Left kidney (tissue), 2 donors: Measurements from ENCODE around the gene WIPF1. TPM values are rescaled to one million over a fixed set of nuclear protein-coding genes. Genes with fewer than 3 reads are reported as not detected.
A peak's percentile ranks its signal among the peaks of the same experiment; 100 is the strongest.

Experiments
- DNase-seq: peaks from one replicate; pipeline ENCODE4 v3.0.0-alpha.2; 2013
- polyA plus RNA-seq: library from polyadenylated mRNA; unstranded; fragments of 120-200 nt; gene quantifications from one replicate; pipeline ENCODE4 v1.2.1, GENCODE V29; 2013; ENCODE audit not compliant: insufficient read length

WIPF1 gene
- polyA plus RNA-seq, 1 donor, result 26.8 TPM

GRCh38 chr2:174597009-174597344 lies 627 bp downstream of the WIPF1 start:
- DNase-seq, result no peak

DNA sequence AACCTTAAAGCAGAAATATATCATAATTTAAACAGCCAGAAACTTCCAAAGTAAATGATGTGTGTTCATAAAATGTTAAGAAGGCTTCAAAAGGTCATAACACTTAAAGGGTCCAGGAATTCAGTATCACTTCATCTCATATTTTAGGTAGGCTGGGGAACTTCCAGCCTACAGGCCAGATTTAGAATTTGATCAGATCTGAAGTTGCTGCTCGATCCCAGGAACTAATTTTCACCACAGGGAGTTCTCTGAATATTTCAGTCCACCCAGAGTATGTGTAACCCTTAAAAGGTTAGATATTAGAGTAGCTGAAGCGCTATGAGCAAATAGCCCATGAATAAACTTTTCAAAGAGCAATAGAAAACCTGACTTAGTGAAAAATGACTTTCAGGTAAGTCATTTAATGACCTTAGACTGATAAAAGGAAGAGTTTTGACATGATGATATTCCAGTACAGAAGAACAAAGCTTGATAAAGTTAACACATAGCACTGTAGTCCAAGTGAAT lies 1.7 kb downstream of the WIPF1 start:
- DNase-seq, result no peak

GRCh38 chr2:174595116-174595809 lies 2.3 kb downstream of the WIPF1 start:
- no peak for DNase-seq

DNA sequence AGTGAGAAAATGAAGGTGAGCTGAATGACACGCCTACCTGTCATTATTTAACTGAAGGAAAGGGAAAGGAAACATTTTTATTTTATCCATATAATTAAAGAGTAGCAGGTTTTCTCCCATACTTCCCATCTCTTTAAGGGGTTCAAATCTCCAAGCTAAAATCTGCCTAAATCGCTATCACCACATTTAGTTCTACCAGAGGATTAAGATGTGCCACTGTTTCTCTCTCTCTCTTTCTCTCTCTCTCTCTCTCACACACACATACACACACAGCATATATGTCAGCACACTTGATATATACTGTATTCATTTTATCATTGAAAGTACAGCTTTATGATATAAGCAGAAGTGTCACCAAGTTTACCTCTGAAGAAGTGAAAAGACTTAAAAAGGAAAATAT lies 3.1 kb downstream of the WIPF1 start:
- no peak for DNase-seq

GRCh38 chr2:174593574-174594203 lies 3.9 kb downstream of the WIPF1 start:
- DNase-seq, result peak; percentile 67

GRCh38 chr2:174593041-174593440 lies 4.6 kb downstream of the WIPF1 start:
- no peak for DNase-seq

DNA sequence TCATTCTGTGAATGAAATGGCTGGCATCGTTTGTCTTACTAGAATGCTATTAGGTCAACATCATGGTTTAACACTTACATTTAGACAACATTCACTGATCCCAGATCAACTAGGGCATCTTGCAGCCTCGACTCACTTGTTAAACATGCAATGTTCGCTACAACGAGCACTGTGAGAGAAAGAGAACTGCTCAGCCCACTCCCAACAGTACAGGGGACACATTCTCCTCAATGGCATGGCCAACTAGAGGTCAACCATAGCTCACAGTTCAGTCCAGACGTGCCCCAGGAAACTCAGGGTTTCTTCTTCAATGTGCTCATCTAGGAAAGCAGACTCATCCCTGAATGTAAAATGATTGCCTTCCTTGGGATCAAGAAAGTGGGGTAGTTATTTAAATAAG lies 5.9 kb downstream of the WIPF1 start:
- no peak for DNase-seq

DNA sequence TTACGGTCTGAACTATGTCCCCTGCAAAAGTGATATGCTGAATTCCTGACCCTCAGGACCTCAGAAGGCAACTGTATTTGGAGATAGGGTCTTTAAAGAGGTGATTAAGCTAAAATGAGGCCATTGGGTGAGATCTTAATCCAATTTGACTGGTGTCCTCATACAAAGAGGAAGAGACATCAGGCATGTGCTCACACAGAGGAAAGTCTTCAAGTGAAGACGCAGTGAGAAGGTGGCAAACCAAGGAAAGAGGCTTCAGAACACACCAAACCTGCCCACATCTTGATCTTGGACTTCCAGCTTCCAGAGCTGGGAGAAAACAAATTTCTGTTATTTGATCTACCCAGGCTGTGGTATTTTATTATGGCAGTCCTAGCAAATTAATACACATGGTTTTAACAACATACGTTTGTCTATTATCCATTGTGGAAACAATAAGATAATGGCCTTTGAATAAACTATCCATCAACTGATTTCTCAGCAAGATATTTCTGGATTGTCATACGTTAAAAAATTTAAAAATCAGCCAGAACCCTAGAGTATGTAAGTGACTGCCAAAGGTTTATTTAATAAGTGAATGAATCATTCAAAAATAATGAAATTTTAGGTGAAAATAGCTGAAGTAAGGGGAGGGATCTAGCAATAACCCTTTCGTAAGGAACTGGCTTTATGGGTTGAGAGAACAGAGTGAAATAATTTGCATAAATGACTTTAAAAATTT lies 6.5 kb downstream of the WIPF1 start:
- DNase-seq, result no peak

- DNase-seq, result no peak
These were observed 7.3 kb downstream of the WIPF1 start for GRCh38 chr2:174590346-174590745.

GRCh38 chr2:174589334-174589733 lies 8.3 kb downstream of the WIPF1 start:
- DNase-seq, result no peak

GRCh38 chr2:174588463-174588862 lies 9.1 kb downstream of the WIPF1 start:
- DNase-seq, result no peak

DNA sequence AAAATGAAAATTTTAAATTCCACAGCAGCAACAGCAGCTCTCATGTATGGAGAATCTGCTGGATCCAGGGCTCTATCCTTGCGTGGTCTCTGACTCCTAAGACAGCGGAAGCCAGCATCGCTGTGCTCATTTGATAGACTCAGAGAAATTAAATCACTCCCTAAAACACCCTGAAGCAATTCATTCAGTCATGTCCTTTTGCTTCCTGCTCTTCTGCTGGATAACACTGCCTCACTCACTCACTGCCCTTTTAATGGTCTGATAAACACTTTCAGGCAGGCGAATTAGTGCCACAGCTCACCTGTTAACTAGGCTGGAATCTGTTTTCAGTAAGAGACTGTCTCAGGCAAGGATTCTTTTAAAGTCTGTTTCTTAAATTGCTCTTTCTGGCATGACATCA lies 10.0 kb downstream of the WIPF1 start:
- no peak for DNase-seq

DNA sequence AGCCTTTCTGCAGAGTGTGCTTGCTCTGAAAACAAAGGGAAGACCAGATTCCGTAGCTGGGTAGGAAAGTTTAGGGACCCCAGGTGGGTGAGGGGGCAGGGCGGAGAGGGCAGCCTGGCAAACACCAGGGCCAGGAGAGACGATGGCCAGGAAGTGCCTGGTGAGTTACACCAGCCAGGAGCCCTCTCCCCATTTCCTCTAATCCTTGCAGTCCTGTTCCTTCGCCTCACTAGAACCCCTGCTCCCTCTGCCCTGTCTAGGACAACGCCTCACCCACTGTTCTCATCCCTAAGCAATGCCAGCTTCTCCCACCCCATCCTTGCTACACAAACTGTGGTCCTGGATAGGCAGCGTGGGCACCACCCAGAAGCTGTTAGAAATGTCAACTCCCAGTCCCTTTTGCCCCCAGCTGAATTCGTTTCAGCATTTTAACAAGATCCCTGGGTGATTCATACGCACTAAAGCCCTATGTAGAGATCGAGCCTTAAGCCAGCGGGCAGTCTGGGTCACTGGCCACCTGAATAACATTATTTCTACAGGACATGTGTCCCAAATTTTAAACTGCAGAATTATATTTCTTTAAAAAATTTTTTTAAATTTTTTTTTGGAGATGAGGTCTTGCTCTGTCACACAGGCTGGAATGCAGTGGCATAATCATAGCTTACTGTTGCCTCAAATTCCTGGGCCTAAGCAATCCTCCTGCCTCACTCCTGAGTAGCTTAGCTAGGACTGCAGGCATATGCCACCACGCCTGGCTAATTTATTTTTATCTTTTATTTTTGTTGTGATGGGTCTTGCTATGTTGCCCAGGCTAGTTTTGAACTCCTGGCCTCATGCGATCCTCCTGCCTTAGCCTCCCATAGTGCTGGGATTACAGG lies 10.9 kb downstream of the WIPF1 start:
- DNase-seq, result no peak

GRCh38 chr2:174585657-174586252 lies 11.8 kb downstream of the WIPF1 start:
- DNase-seq, result no peak

GRCh38 chr2:174585146-174585545 lies 12.5 kb downstream of the WIPF1 start:
- no peak for DNase-seq

- DNase-seq, result no peak
These were observed 16.1 kb downstream of the WIPF1 start for GRCh38 chr2:174581491-174581890.

GRCh38 chr2:174580951-174581350 lies 16.7 kb downstream of the WIPF1 start:
- DNase-seq, result no peak

DNA sequence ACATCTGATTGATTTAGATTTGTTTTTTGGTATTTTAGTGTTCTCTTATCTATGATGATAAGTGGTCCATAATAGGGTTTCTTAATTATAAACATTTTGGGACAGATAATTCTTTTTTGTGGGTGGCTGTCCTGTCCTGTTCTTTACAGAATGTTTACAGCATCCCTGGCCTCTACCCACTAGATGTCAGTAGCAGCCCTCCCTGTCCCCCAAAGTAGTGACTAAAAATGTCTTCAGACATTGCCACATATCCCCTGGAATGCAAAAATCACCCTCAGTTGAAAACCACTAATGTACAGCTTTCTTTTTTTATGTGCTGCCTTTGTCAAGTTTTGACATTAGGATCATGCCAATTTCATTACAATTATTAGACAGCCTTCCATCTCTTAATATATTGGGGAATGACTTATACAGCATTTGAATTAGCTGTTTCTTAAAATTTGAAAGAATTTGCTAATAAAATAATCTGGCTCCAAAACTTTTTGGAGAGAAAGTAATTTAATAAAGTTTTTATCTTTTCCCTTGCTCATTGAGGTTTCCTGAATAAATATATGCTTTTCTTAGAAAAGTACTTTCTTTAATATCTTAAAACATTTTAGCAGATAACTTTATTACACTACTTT lies 19.5 kb downstream of the WIPF1 start:
- no peak for DNase-seq

DNA sequence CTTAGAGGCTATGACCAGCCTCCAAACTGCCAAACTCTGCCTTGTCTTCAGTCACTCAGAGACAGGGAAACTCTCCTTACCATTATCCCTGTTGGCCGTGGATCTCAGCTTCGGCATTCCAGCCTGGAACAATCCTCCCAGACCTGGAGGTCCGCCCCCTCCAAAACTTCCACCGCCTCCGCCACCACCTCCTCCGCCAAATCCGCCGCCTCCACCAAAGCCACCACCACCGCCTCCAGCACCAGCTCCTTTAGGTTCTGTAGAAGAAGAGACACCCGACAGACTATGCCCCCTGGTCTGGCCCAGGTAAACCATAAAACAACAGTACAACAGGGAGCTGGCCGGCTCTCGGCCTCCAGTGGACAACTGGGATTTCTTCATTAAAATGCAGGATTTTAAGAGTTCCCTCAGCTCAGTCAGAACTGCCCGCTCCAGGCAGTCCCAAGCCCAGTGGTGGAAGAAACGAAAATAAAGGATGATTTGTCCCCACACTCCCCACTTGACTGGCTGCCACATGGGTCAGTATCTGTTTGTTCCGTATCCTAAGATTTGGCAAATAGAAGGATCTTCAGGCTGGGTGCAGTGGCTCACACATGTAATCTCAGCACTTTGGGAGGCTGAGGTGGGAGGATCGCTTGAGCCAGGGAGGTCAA lies 22.4 kb downstream of the WIPF1 start:
- no peak for DNase-seq

- DNase-seq, result no peak
These were observed 22.9 kb downstream of the WIPF1 start for GRCh38 chr2:174574657-174575056.

- DNase-seq, result no peak
These were observed 24.0 kb downstream of the WIPF1 start for GRCh38 chr2:174573621-174574081.
